ENCODE measurements around the gene GLCCI1.

GLCCI1 gene

GRCh38 chr7:7962851-7963250, 5.7 kb upstream of the GLCCI1 start:
- no peak for TF ChIP-seq CTCF (IDR thresholded peaks at IDR 0.05)

GRCh38 chr7:7964250-7964649, 4.3 kb upstream of the GLCCI1 start:
- no peak for TF ChIP-seq CTCF (IDR thresholded peaks at IDR 0.05)

DNA sequence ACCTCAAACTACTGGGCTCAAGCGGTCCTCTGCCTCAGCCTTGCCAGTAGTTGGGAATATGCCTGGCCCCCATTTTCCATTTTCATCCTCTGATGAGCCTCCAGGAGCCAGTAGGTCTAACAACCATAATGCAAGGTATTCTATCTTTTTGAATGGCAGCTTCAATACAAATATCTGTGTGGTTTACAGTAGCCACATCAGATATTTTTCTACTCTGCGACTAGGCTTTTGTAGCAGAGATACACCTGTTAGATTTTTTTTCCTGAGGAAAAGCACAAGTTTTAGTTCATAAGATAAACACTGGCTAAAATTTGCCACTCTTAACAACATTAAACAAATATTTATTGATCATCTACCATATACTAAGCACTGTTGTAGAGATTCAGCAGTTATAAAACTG, 3.9 kb upstream of the GLCCI1 start:
- no peak for TF ChIP-seq CTCF (IDR thresholded peaks at IDR 0.05)

DNA sequence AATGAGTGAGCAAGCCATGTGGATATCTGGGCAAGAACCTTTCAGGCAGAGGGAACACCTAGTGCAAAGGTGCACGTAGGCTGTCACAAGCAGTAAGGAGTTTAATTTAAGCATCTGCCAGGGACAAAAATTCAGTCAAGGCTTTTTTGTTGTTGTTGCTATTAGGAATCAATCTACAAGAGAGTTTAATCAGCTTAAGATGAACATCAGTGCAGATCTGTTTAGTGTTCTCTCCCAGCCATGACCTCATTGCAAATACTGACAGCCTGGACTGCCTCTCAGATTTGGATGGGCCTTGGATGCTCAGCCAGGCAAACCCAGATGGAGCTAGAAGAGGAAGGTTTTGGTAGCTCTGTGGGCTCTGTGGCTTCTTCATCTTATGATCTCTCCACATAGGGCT, 3.3 kb upstream of the GLCCI1 start:
- no peak for TF ChIP-seq CTCF (IDR thresholded peaks at IDR 0.05)

DNA sequence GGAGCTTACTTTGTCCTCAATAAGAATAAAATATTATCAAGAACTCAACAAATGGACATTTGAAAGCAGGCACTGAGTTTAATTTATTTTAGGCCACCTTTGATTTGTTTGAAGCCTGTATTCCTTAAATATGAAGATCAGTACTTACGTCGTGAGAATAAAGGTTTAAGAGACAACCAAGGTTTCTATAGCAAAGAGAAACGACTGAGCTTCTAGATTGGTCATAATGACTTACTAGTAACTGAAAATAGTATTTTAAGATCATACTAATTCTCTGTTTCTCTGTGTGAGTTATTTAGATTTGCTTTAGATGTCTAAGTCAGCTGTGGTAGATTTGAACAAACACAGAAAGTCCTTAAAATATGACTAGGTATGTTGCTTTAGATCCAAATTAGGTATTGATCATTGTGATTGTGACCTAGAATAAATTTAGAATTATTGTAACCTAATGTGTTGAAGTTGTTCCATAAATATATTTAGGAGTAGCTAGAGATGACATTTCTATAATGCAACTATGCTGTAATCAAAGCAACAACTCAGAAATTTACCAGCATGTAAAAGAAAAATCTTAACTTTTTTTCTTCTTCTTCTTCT, 2.4 kb upstream of the GLCCI1 start:
- TF ChIP-seq CTCF (IDR thresholded peaks at IDR 0.05) = no peak

DNA sequence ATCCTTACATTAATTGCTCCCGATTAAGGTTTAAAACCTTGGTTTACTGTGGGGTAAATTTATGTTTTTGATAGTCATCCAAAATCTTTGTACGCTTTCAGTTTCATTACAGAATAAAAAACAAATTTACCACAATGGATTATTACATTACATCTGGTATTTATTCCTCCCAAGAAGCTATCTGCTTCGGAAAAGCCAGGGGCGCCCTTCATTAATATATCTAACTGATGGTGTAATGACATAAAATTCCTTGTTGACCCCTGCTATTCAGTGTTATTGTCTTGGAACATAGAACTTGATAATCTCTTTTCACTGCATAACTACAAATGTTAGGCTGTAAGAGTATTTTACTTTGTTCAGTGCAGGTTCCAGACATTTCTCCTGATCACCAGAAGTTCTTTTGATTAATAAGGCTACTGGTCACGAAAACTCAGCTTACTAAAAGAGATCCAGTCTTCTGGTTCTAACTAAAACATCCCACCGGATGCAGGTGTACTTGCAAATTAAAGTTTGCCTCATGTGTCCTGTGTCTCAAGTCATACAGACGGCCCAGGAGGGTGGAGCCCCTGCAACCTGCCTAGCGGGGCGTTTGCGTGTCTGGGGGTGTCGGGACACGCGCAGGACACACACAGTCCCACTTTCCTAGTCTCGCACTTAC, 581 bp upstream of the GLCCI1 start:
- no peak for TF ChIP-seq CTCF (IDR thresholded peaks at IDR 0.05)

- TF ChIP-seq CTCF (IDR thresholded peaks at IDR 0.05) = no peak
Measured at GRCh38 chr7:7969306-7970236, 975 bp downstream of the GLCCI1 start.
